OCI-LY7 (cell line): ENCODE measurements around the gene NRF1. TPM values are rescaled to one million over a fixed set of nuclear protein-coding genes. Genes with fewer than 3 reads are reported as not detected.

ENCODE experiments used
- BruUV-seq: library from RNA; stranded (reverse); fragments of 400-500 nt; replicated peaks from 2 replicates; lab custom pipeline; 2021; lab: Mats Ljungman, UMichigan
- CTCF ChIA-PET: fragments of 300-600 bp; sonication (Branson Sonifier 250); formaldehyde crosslinking; loops from one replicate; lab custom pipeline; 2022; ENCODE audit warnings: antibody characterized with exemption; ENCODE audit not compliant: unreplicated experiment; lab: Charles Lee
- POLR2A ChIA-PET: fragments of 300-600 bp; sonication (Branson Sonifier 250); formaldehyde crosslinking; loops from one replicate; lab custom pipeline; 2022; ENCODE audit warnings: antibody characterized with exemption; lab: Charles Lee
- DNase-seq: peaks from one replicate; pipeline ENCODE4 v3.0.0-alpha.2; 2015; ENCODE audit warnings: low spot score
- H2AFZ ChIP-seq: fragments of 200-600 bp; sonication (generic), shearing (Covaris generic); 2 replicates; pipeline ENCODE4 v1.6.1; 2014; ENCODE audit warnings: mild to moderate bottlenecking, antibody characterized with exemption, low read length, moderate library complexity
- H3K27ac ChIP-seq: fragments of 200-600 bp; sonication (generic); 2 replicates; pipeline ENCODE4 v1.5.1; 2014; ENCODE audit warnings: mixed run types, low read depth, mild to moderate bottlenecking, moderate library complexity, low read length, inconsistent platforms; ENCODE audit not compliant: poor library complexity, severe bottlenecking
- H3K36me3 ChIP-seq: fragments of 200-600 bp; sonication (generic); 2 replicates; pipeline ENCODE4 v1.6.1; 2014; ENCODE audit warnings: mild to moderate bottlenecking, antibody characterized with exemption, low read length, moderate library complexity, mixed read lengths; ENCODE audit not compliant: insufficient read depth
- H3K4me1 ChIP-seq: fragments of 200-600 bp; sonication (generic); 2 replicates; pipeline ENCODE4 v1.5.1; 2014; ENCODE audit warnings: mild to moderate bottlenecking, low read length; ENCODE audit not compliant: insufficient read depth, poor library complexity, severe bottlenecking
- H3K4me2 ChIP-seq: fragments of 200-600 bp; sonication (generic); 2 replicates; pipeline ENCODE4 v1.6.1; 2014; ENCODE audit warnings: mild to moderate bottlenecking, low read length
- H3K4me3 ChIP-seq: fragments of 200-600 bp; sonication (generic); 2 replicates; pipeline ENCODE4 v1.5.1; 2014; ENCODE audit warnings: mild to moderate bottlenecking, low read depth, low read length; ENCODE audit not compliant: poor library complexity, severe bottlenecking
- H3K79me2 ChIP-seq: fragments of 200-600 bp; sonication (generic); 2 replicates; pipeline ENCODE4 v1.6.1; 2016; ENCODE audit warnings: low read depth, mild to moderate bottlenecking, low read length, moderate library complexity, mixed read lengths; ENCODE audit not compliant: insufficient read depth
- H3K9me2 ChIP-seq: fragments of 200-600 bp; sonication (generic); 2 replicates; pipeline ENCODE4 v1.6.1; 2016; ENCODE audit warnings: mild to moderate bottlenecking, low read length, mixed read lengths; ENCODE audit not compliant: insufficient read depth
- H3K9me3 ChIP-seq: fragments of 200-600 bp; sonication (generic); 2 replicates; pipeline ENCODE4 v1.6.1; 2014; ENCODE audit warnings: mild to moderate bottlenecking, mixed run types, low read length, mixed read lengths
- H4K20me1 ChIP-seq: fragments of 200-600 bp; sonication (generic); 2 replicates; pipeline ENCODE4 v1.6.1; 2014; ENCODE audit warnings: mild to moderate bottlenecking, antibody characterized with exemption, low read length, moderate library complexity, mixed read lengths; ENCODE audit not compliant: insufficient read depth
- CTCF ChIP-seq: fragments of 200-600 bp; sonication (generic); conservative IDR thresholded peaks from 2 replicates; pipeline ENCODE4 v1.5.1; 2014; ENCODE audit warnings: mild to moderate bottlenecking, antibody characterized with exemption, low read length, moderate library complexity, mixed read lengths
- EZH2phosphoT487 ChIP-seq: fragments of 200-600 bp; sonication (generic); IDR thresholded peaks from 2 replicates; pipeline ENCODE4 v1.6.1; 2018; ENCODE audit warnings: low read depth, borderline replicate concordance, mild to moderate bottlenecking, mixed run types, antibody characterized with exemption, low read length, moderate library complexity, mixed read lengths
- intact Hi-C: fragments of 100-400 bp; cut with micrococcal nuclease; formaldehyde crosslinking; loops from one replicate; pipeline ENCODE4 v1.10.0; 2022; ENCODE audit not compliant: unreplicated experiment
- total RNA-seq, 2 experiments: library from RNA; depleted of rRNA in 1 of 2; stranded (reverse); fragments of >200 nt in 1 of 2; shearing (Covaris generic) in 1 of 2; gene quantifications; 2 replicates each; pipeline ENCODE4 v1.2.3, GENCODE V29; 2014 to 2022

The NRF1 gene
- total RNA-seq, 2 experiments from 2014 or later, result 26.5 to 26.9 TPM

DNA sequence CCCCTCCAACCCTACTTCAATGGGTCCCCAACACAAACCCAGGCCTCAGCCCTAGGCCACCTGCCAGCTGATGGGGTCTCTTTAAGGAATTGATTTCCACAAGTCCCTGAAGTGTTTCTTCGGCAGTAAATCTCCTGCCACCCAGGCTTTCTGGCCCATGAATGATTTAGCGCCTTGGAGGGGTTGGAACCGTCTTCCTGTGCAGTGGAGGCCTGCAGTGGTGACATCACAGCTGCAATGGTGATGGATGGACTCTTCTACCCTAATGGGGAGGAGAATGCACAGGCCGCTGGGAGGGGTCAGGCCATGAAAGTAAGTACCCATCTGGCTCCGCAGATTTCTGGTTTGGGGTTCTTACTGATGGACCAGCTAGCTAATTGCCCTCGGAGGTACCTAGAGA lies 177.5 kb downstream of the NRF1 start:
- Histone ChIP-seq H3K4me2 (no peak overlapping the region), H3K4me3 (no peak overlapping the region), H3K36me3 (no peaks in the 10 kb centered on the region), H3K4me1 (peaks cover 14% of the 10 kb centered on the region), H4K20me1 (no peaks in the 10 kb centered on the region), H3K9me2 (no peaks in the 10 kb centered on the region), H3K79me2 (no peaks in the 10 kb centered on the region), H3K9me3 (no peaks in the 10 kb centered on the region), H3K27ac (no peak overlapping the region), H2AFZ (no peak overlapping the region)
- TF ChIP-seq EZH2phosphoT487 (no peak), CTCF (no peak)
- intact Hi-C loops, result no loop called here
- no TSS peak for BruUV-seq
- POLR2A ChIA-PET, result interaction anchor here (0.6 kb wide), 1 partner anchor 817 kb away, joined by 9 read pairs; no protein-coding TSS in a partner anchor
- CTCF ChIA-PET, result no interaction called here
- DNase-seq, result no peak

DNA sequence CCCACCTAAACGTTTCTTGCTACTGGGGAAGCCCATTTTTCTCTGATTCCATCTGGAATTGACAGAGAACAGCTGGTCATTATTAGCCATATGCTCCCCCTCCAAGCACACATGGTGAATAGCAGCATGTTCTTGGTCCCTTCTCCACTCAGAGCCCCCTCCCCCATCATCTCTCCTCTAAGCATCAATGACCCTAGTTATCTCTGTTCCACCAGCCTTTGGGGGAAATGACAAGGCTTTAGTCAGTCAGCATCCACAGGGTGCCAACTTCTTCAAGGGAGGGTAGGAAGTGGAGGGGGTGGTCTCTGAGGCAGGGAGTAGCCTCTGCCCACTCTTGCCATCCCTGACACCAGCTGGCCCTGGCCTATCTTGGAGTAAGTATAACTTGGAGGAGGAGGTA lies 178.1 kb downstream of the NRF1 start:
- H3K9me2 ChIP-seq, result no peaks in the 10 kb centered on the region
- peaks cover 14% of the 10 kb centered on the region for H3K4me1 ChIP-seq
- H3K4me2 ChIP-seq, result no peak overlapping the region
- no peak for DNase-seq
- H2AFZ ChIP-seq, result no peak overlapping the region
- no TSS peak for BruUV-seq
- no peaks in the 10 kb centered on the region for H3K9me3 ChIP-seq
- no peaks in the 10 kb centered on the region for H3K79me2 ChIP-seq
- intact Hi-C loops, result no loop called here
- POLR2A ChIA-PET, result interaction anchor here (0.6 kb wide), 1 partner anchor 223 kb away, joined by 5 read pairs; no protein-coding TSS in a partner anchor
- H3K27ac ChIP-seq, result no peak overlapping the region
- TF ChIP-seq CTCF (no peak), EZH2phosphoT487 (no peak)
- H3K36me3 ChIP-seq, result no peaks in the 10 kb centered on the region
- H3K4me3 ChIP-seq, result no peak overlapping the region
- CTCF ChIA-PET, result no interaction called here
- H4K20me1 ChIP-seq, result no peaks in the 10 kb centered on the region

- intact Hi-C loops, result no loop called here
- CTCF ChIA-PET, result no interaction called here
These were observed 178.6 kb downstream of the NRF1 start for GRCh38 chr7:129790136-129790535.

More at GRCh38 chr7:129790136-129790535, 178.6 kb downstream of the NRF1 start:
- POLR2A ChIA-PET, result interaction anchor here (0.6 to 0.7 kb wide), 3 partner anchors 93 to 259 kb away, joined by 3 to 5 read pairs (median 5); no protein-coding TSS in a partner anchor
- Histone ChIP-seq H3K36me3 (no peaks in the 10 kb centered on the region), H2AFZ (no peak overlapping the region), H3K9me2 (no peaks in the 10 kb centered on the region), H3K9me3 (no peaks in the 10 kb centered on the region), H3K79me2 (no peaks in the 10 kb centered on the region), H3K4me3 (no peak overlapping the region), H3K4me1 (peaks cover 10% of the 10 kb centered on the region), H3K4me2 (no peak overlapping the region), H4K20me1 (no peaks in the 10 kb centered on the region), H3K27ac (no peak overlapping the region)
- BruUV-seq, result no TSS peak
- TF ChIP-seq CTCF, result no peak
- DNase-seq, result no peak
